OCI-LY1 (cell line): Measurements from ENCODE around the gene F7.

Experiments used
- H2AFZ ChIP-seq: fragments of 200-600 bp; sonication (generic), shearing (Covaris generic); 2 replicates; pipeline ENCODE4 v1.6.0; 2014; ENCODE audit warnings: antibody characterized with exemption, mild to moderate bottlenecking, low read length
- H3F3A ChIP-seq: fragments of 200-600 bp; sonication (generic), shearing (Covaris generic); 2 replicates; pipeline ENCODE4 v1.6.0; 2014; ENCODE audit warnings: mild to moderate bottlenecking, antibody characterized with exemption, low read length, moderate library complexity; ENCODE audit not compliant: insufficient read depth
- H3K27ac ChIP-seq: fragments of 200-600 bp; sonication (generic); 2 replicates; pipeline ENCODE4 v1.5.1; 2014; ENCODE audit warnings: low read length, mixed run types, mild to moderate bottlenecking, low read depth; ENCODE audit not compliant: poor library complexity, severe bottlenecking
- H3K27me3 ChIP-seq: fragments of 200-600 bp; sonication (generic); 2 replicates; pipeline ENCODE4 v1.6.0; 2014; ENCODE audit warnings: antibody characterized with exemption, mild to moderate bottlenecking, low read length, moderate library complexity; ENCODE audit not compliant: insufficient read depth
- H3K36me3 ChIP-seq: fragments of 200-600 bp; sonication (generic); 2 replicates; pipeline ENCODE4 v1.6.1; 2014; ENCODE audit warnings: mild to moderate bottlenecking, antibody characterized with exemption, low read length, moderate library complexity, mixed read lengths; ENCODE audit not compliant: insufficient read depth
- H3K4me1 ChIP-seq: fragments of 200-600 bp; sonication (generic); 2 replicates; pipeline ENCODE4 v1.5.1; 2014; ENCODE audit warnings: mild to moderate bottlenecking, low read length, moderate library complexity; ENCODE audit not compliant: insufficient read depth, severe bottlenecking
- H3K4me2 ChIP-seq: fragments of 200-600 bp; sonication (generic), shearing (Covaris generic); 2 replicates; pipeline ENCODE4 v1.6.1; 2014; ENCODE audit warnings: low read length
- H3K4me3 ChIP-seq: fragments of 200-600 bp; sonication (generic); 2 replicates; pipeline ENCODE4 v1.5.1; 2014; ENCODE audit warnings: low read length, low read depth, mild to moderate bottlenecking, mixed read lengths; ENCODE audit not compliant: poor library complexity, severe bottlenecking
- H3K79me2 ChIP-seq: fragments of 200-600 bp; shearing (Covaris generic); 2 replicates; pipeline ENCODE4 v1.6.1; 2016; ENCODE audit warnings: mixed run types, low read length, mixed read lengths; ENCODE audit not compliant: insufficient read depth
- H3K9ac ChIP-seq: fragments of 200-600 bp; sonication (generic), shearing (Covaris generic); 2 replicates; pipeline ENCODE4 v1.6.1; 2014; ENCODE audit warnings: mild to moderate bottlenecking, low read length, mixed read lengths
- H3K9me2 ChIP-seq: fragments of 200-600 bp; sonication (generic), shearing (Covaris generic); 2 replicates; pipeline ENCODE4 v1.6.1; 2014; ENCODE audit warnings: low read depth, mild to moderate bottlenecking, low read length, mixed read lengths
- H3K9me3 ChIP-seq: fragments of 200-600 bp; shearing (Covaris generic); 2 replicates; pipeline ENCODE4 v1.6.1; 2014; ENCODE audit warnings: low read length, mixed read lengths
- H4K20me1 ChIP-seq: fragments of 200-600 bp; sonication (generic), shearing (Covaris generic); 2 replicates; pipeline ENCODE4 v1.6.0; 2016; ENCODE audit warnings: mild to moderate bottlenecking, low read length; ENCODE audit not compliant: insufficient read depth
- CTCF ChIP-seq: fragments of 200-600 bp; sonication (generic), shearing (Covaris generic); IDR thresholded peaks from 2 replicates; pipeline ENCODE4 v1.5.1; 2017; ENCODE audit warnings: mild to moderate bottlenecking, antibody characterized with exemption, low read length, moderate library complexity, mixed read lengths
- EZH2 ChIP-seq: fragments of 200-600 bp; sonication (generic), shearing (Covaris generic); IDR thresholded peaks from 2 replicates; pipeline ENCODE4 v1.8.0; 2017; ENCODE audit warnings: borderline replicate concordance, mixed run types, mild to moderate bottlenecking, antibody characterized with exemption, low read length, moderate library complexity, mixed read lengths

F7 gene

GRCh38 chr13:113168211-113168610, 62.6 kb downstream of the F7 start:
- H3K9me3 ChIP-seq = no peaks in the 10 kb centered on the region
- no peaks in the 10 kb centered on the region for H4K20me1 ChIP-seq
- H3K79me2 ChIP-seq = no peaks in the 10 kb centered on the region
- no peak for TF ChIP-seq EZH2
- TF ChIP-seq CTCF = no peak
- H3K27ac ChIP-seq = no peak overlapping the region
- no peak overlapping the region for H3K4me3 ChIP-seq
- no peaks in the 10 kb centered on the region for H3K9me2 ChIP-seq
- no peaks in the 10 kb centered on the region for H3F3A ChIP-seq
- no peaks in the 10 kb centered on the region; the same call in none of the 2 replicates for H3K27me3 ChIP-seq
- peaks cover 48% of the 10 kb centered on the region for H3K36me3 ChIP-seq
- no peak overlapping the region for H3K4me2 ChIP-seq
- no peak overlapping the region for H3K9ac ChIP-seq
- no peaks in the 10 kb centered on the region for H3K4me1 ChIP-seq
- no peak overlapping the region for H2AFZ ChIP-seq

GRCh38 chr13:113169277-113170272, 64.0 kb downstream of the F7 start:
- Histone ChIP-seq H3F3A (no peaks in the 10 kb centered on the region), H3K36me3 (peaks cover 55% of the 10 kb centered on the region), H3K4me2 (no peak overlapping the region), H3K4me1 (no peaks in the 10 kb centered on the region), H4K20me1 (no peaks in the 10 kb centered on the region), H3K9ac (no peak overlapping the region), H3K4me3 (no peak overlapping the region), H3K27me3 (no peaks in the 10 kb centered on the region; the same call in 1 of the 2 replicates), H3K9me2 (no peaks in the 10 kb centered on the region), H3K9me3 (no peaks in the 10 kb centered on the region), H3K27ac (no peak overlapping the region), H2AFZ (no peak overlapping the region), H3K79me2 (no peaks in the 10 kb centered on the region)
- TF ChIP-seq EZH2 = no peak
- no peak for TF ChIP-seq CTCF
